Osteoblast (primary cell): Measurements from ENCODE around the gene METTL22. TPM values are rescaled to one million over a fixed set of nuclear protein-coding genes. Genes with fewer than 3 reads are reported as not detected.

Experiments used
- DNase-seq: peaks from one replicate; pipeline ENCODE4 v3.0.0; 2011; ENCODE audit warnings: low spot score, mixed read lengths; ENCODE audit not compliant: insufficient read length; ENCODE audit errors: missing footprints
- H2AFZ ChIP-seq: 2 replicates; pipeline ENCODE4 v1.6.0; 2011; ENCODE audit warnings: mild to moderate bottlenecking, low read length
- H3K27ac ChIP-seq: 2 replicates; pipeline ENCODE4 v1.5.1; 2011; ENCODE audit warnings: mild to moderate bottlenecking, low read depth, low read length, moderate library complexity
- H3K27me3 ChIP-seq: 2 replicates; pipeline ENCODE4 v1.6.0; 2012; ENCODE audit warnings: mild to moderate bottlenecking, control low read depth, inconsistent platforms, low read length, moderate library complexity; ENCODE audit not compliant: insufficient read depth
- H3K36me3 ChIP-seq: 2 replicates; pipeline ENCODE4 v1.5.1; 2011; ENCODE audit warnings: mild to moderate bottlenecking, low read length, control low read depth, moderate library complexity; ENCODE audit not compliant: insufficient read depth
- H3K4me1 ChIP-seq: 2 replicates; pipeline ENCODE4 v1.5.1; 2011; ENCODE audit warnings: mild to moderate bottlenecking, low read length, control low read depth, moderate library complexity; ENCODE audit not compliant: insufficient read depth
- H3K4me2 ChIP-seq: 2 replicates; pipeline ENCODE4 v1.6.0; 2011; ENCODE audit warnings: mild to moderate bottlenecking, low read length; ENCODE audit not compliant: insufficient read depth
- H3K4me3 ChIP-seq: fragments of 200-600 bp; sonication (generic); 3 replicates; pipeline ENCODE4 v1.5.1; 2012; ENCODE audit warnings: mild to moderate bottlenecking, low read length, inconsistent platforms; ENCODE audit not compliant: insufficient read depth
- H3K79me2 ChIP-seq: 2 replicates; pipeline ENCODE4 v1.6.0; 2012; ENCODE audit warnings: mild to moderate bottlenecking, low read length, control low read depth, inconsistent platforms; ENCODE audit not compliant: insufficient read depth
- H3K9me3 ChIP-seq: 2 replicates; pipeline ENCODE4 v1.5.1; 2011; ENCODE audit warnings: low read depth, low read length, control low read depth
- H4K20me1 ChIP-seq: 2 replicates; pipeline ENCODE4 v1.6.0; 2012; ENCODE audit warnings: mild to moderate bottlenecking, low read length, control low read depth; ENCODE audit not compliant: insufficient read depth
- total RNA-seq: library from RNA; depleted of rRNA; stranded (reverse); fragments of >200 nt; gene quantifications from 2 replicates; pipeline ENCODE4 v1.2.3, GENCODE V29; 2012
- TF ChIP-seq, protein P1 (sequence below): IDR thresholded peaks from 2 replicates; pipeline ENCODE4 v1.5.1; 2011; ENCODE audit warnings: mild to moderate bottlenecking, low read depth, low read length, moderate library complexity; ENCODE audit errors: extremely low read depth

The METTL22 gene
- total RNA-seq, 1 donor, result 46.0 TPM

GRCh38 chr16:8619671-8620370 is 1.7 kb upstream of the METTL22 start:
- TF ChIP-seq, protein P1, sequence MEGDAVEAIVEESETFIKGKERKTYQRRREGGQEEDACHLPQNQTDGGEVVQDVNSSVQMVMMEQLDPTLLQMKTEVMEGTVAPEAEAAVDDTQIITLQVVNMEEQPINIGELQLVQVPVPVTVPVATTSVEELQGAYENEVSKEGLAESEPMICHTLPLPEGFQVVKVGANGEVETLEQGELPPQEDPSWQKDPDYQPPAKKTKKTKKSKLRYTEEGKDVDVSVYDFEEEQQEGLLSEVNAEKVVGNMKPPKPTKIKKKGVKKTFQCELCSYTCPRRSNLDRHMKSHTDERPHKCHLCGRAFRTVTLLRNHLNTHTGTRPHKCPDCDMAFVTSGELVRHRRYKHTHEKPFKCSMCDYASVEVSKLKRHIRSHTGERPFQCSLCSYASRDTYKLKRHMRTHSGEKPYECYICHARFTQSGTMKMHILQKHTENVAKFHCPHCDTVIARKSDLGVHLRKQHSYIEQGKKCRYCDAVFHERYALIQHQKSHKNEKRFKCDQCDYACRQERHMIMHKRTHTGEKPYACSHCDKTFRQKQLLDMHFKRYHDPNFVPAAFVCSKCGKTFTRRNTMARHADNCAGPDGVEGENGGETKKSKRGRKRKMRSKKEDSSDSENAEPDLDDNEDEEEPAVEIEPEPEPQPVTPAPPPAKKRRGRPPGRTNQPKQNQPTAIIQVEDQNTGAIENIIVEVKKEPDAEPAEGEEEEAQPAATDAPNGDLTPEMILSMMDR, result no peak
- DNase-seq, result no peak
- no peak overlapping the region for H3K4me2 ChIP-seq
- H3K27me3 ChIP-seq, result peaks cover 5% of the 10 kb centered on the region
- H3K36me3 ChIP-seq, result no peaks in the 10 kb centered on the region
- no peak overlapping the region for H3K27ac ChIP-seq
- H3K9me3 ChIP-seq, result no peaks in the 10 kb centered on the region
- no peak overlapping the region for H3K4me3 ChIP-seq
- peaks cover 9% of the 10 kb centered on the region for H4K20me1 ChIP-seq
- H3K4me1 ChIP-seq, result peaks cover 23% of the 10 kb centered on the region
- peaks cover 31% of the 10 kb centered on the region for H3K79me2 ChIP-seq
- H2AFZ ChIP-seq, result no peak overlapping the region

DNA sequence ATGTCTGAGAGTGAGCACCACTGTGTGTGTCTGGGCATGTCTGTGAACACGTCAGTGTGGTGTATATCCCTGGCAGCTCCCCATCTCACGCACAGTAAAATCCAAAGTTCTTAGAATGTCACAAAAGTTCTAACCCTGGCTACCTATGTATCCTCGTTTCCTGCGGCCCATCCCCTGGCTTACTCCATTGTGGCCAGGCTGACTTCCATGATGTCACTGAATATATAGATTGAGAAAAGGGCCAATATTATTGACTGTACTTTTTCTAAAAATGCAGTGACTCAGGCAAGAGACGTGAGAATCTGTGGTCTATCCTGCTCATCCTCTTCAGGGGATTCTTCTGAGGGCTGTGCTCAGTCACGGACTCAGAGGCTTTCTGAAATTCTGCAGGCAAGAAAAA is 963 bp upstream of the METTL22 start:
- Histone ChIP-seq H3K4me2 (no peak overlapping the region), H4K20me1 (peaks cover 15% of the 10 kb centered on the region), H3K27me3 (peaks cover 3% of the 10 kb centered on the region), H3K79me2 (peaks cover 37% of the 10 kb centered on the region), H3K9me3 (no peaks in the 10 kb centered on the region), H3K4me3 (no peak overlapping the region), H3K36me3 (peaks cover 2% of the 10 kb centered on the region), H2AFZ (no peak overlapping the region), H3K27ac (no peak overlapping the region), H3K4me1 (peaks cover 23% of the 10 kb centered on the region)
- DNase-seq, result no peak
- TF ChIP-seq, protein P1, result no peak

GRCh38 chr16:8621222-8621571 is 301 bp upstream of the METTL22 start:
- Histone ChIP-seq H3K4me2 (peak overlapping the region; percentile 93), H3K4me1 (peaks cover 23% of the 10 kb centered on the region), H3K36me3 (peaks cover 8% of the 10 kb centered on the region), H3K4me3 (peak overlapping the region; percentile 97), H3K9me3 (no peaks in the 10 kb centered on the region), H2AFZ (peak overlapping the region; percentile 100), H3K27me3 (peaks cover 3% of the 10 kb centered on the region), H4K20me1 (peaks cover 19% of the 10 kb centered on the region), H3K79me2 (peaks cover 39% of the 10 kb centered on the region), H3K27ac (no peak overlapping the region)
- DNase-seq, result no peak
- TF ChIP-seq, protein P1, result no peak

DNA sequence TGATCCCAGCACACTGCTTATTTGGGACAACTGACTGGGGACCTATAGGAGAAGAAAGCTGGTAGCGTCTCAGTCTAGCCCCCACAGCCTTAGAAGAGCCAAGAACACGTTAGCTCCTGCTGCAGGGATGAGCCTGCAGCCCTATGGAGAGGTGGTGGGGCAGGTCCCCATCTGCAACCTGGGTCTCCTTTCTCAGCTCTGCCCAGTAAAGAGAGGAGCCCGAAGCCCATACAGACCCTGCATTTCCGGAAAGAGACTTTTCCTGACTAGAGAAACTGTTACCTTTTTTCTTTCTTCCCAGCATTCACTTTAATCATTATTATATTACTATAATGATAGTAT is 788 bp downstream of the METTL22 start:
- H3K79me2 ChIP-seq, result peaks cover 41% of the 10 kb centered on the region
- TF ChIP-seq, protein P1, result no peak
- H2AFZ ChIP-seq, result peak overlapping the region; percentile 100
- DNase-seq, result no peak
- peak overlapping the region; percentile 97 for H3K27ac ChIP-seq
- H3K9me3 ChIP-seq, result no peaks in the 10 kb centered on the region
- H3K4me3 ChIP-seq, result peak overlapping the region; percentile 97
- peaks cover 3% of the 10 kb centered on the region for H3K27me3 ChIP-seq
- peaks cover 23% of the 10 kb centered on the region for H3K4me1 ChIP-seq
- H4K20me1 ChIP-seq, result peaks cover 19% of the 10 kb centered on the region
- H3K4me2 ChIP-seq, result peak overlapping the region; percentile 93
- H3K36me3 ChIP-seq, result peaks cover 10% of the 10 kb centered on the region
